T-cell (primary cell): Measurements from ENCODE around the gene C16orf87. TPM values are rescaled to one million over a fixed set of nuclear protein-coding genes. Genes with fewer than 3 reads are reported as not detected.

Source experiments
- ATAC-seq, 4 experiments: fragments of 200-7000 bp in 3 of 4; fragments of 150-1000 bp in 1 of 4; cut with Tn5 transposase; replicated peaks in 1 of 4; 1 replicate in 3 of 4; 2 replicates in 1 of 4; pipeline ENCODE4 v1.10.0; 2021; ENCODE audit warnings: moderate library complexity in 3 of 4, mild to moderate bottlenecking in 2 of 4, moderate number of reproducible peaks in 1 of 4
- CTCF ChIA-PET, 2 donors: fragments of 300-600 bp; sonication (Branson Sonifier 250); formaldehyde crosslinking; loops; one replicate each; lab custom pipeline; 2022; ENCODE audit warnings: antibody characterized with exemption in 2 of 2; lab: Charles Lee
- POLR2A ChIA-PET, 2 donors: fragments of 300-600 bp; sonication (Branson Sonifier 250); formaldehyde crosslinking; loops; one replicate each; lab custom pipeline; 2022; ENCODE audit warnings: antibody characterized with exemption in 2 of 2; lab: Charles Lee
- DNase-seq, 35 experiments: peaks; one replicate each; pipeline versions ENCODE4 v3.0.0 to v3.0.0-alpha.2; 2013 to 2023
- H3K27ac ChIP-seq: one replicate; pipeline ENCODE4 v1.5.1; 2013; ENCODE audit warnings: low read length
- H3K27me3 ChIP-seq, 2 experiments: replicated peaks in 1 of 2; 1 replicate in 1 of 2; 2 replicates in 1 of 2; pipeline versions ENCODE4 v1.6.1 to v1.7.0; 2013; ENCODE audit warnings: low read length in 1 of 2, mixed read lengths in 1 of 2; ENCODE audit not compliant: control insufficient read depth in 2 of 2, insufficient read depth in 2 of 2; ENCODE audit errors: extremely low read depth in 1 of 2
- H3K36me3 ChIP-seq, 2 donors: 1 replicate in 1 of 2; 2 replicates in 1 of 2; pipeline versions ENCODE4 v1.6.1 to v1.7.0; 2013; ENCODE audit warnings: low read length in 1 of 2; ENCODE audit not compliant: control insufficient read depth in 2 of 2, insufficient read depth in 1 of 2; ENCODE audit errors: extremely low read depth in 1 of 2
- H3K4me1 ChIP-seq, 2 experiments: 1 replicate in 1 of 2; 2 replicates in 1 of 2; pipeline versions ENCODE4 v1.6.1 to v1.7.0; 2013; ENCODE audit warnings: low read length in 2 of 2, mixed read lengths in 1 of 2; ENCODE audit not compliant: insufficient read depth in 2 of 2, control insufficient read depth in 1 of 2; ENCODE audit errors: extremely low read depth in 1 of 2
- H3K4me3 ChIP-seq, 2 donors: 1 replicate in 1 of 2; 2 replicates in 1 of 2; pipeline versions ENCODE4 v1.5.1 to v1.7.0; 2013; ENCODE audit warnings: mild to moderate bottlenecking in 2 of 2, low read length in 1 of 2, moderate library complexity in 1 of 2; ENCODE audit not compliant: control insufficient read depth in 1 of 2; ENCODE audit errors: extremely low read depth in 1 of 2
- H3K9me3 ChIP-seq: 2 replicates; pipeline ENCODE4 v1.7.0; 2013
- H3K27ac Mint-ChIP-seq, 2 donors: one replicate each; pipeline ENCODE4 v1.8.0; 2020 to 2021; ENCODE audit warnings: mild to moderate bottlenecking in 2 of 2, mixed read lengths in 2 of 2
- H3K27me3 Mint-ChIP-seq, 2 donors: one replicate each; pipeline ENCODE4 v1.8.0; 2021 to 2022; ENCODE audit warnings: mixed read lengths in 2 of 2
- H3K36me3 Mint-ChIP-seq: one replicate; pipeline ENCODE4 v1.8.0; 2021; ENCODE audit warnings: mixed read lengths
- H3K4me1 Mint-ChIP-seq, 3 donors: one replicate each; pipeline ENCODE4 v1.8.0; 2020 to 2022; ENCODE audit warnings: mixed read lengths in 3 of 3, mild to moderate bottlenecking in 1 of 3
- H3K4me3 Mint-ChIP-seq, 3 donors: one replicate each; pipeline ENCODE4 v1.8.0; 2020 to 2022; ENCODE audit warnings: mild to moderate bottlenecking in 3 of 3, mixed read lengths in 3 of 3, moderate library complexity in 3 of 3
- H3K9me3 Mint-ChIP-seq, 3 donors: one replicate each; pipeline ENCODE4 v1.8.0; 2020 to 2022; ENCODE audit warnings: mixed read lengths in 3 of 3
- WGBS: methylation state at CpG from one replicate; pipeline ENCODE4 v1.1.5; 2013; ENCODE audit warnings: missing lambda C conversion rate; ENCODE audit not compliant: insufficient coverage; 5-methylcytosine and 5-hydroxymethylcytosine counted together
- total RNA-seq, 35 experiments: library from RNA in 6 of 35; stranded (reverse) in 6 of 35; fragments of 120-200 nt in 1 of 35; gene quantifications; one replicate each; pipeline versions ENCODE4 v1.2.1 to v1.2.4 and lab custom pipeline; 2013 to 2026

Gene C16orf87
- total RNA-seq, 5 donors from 2014 or later (not counting 1 experiment from before 2014, with no cell fraction given), result 5.2 to 15.6 (median 7.2) TPM

- no peak overlapping the region for H3K27ac ChIP-seq
- no peaks in the 10 kb centered on the region for H3K36me3 ChIP-seq
- peaks cover 0 to 2% (median 0%) of the 10 kb centered on the region in 3 donors for H3K4me1 Mint-ChIP-seq
- H3K4me3 ChIP-seq, result no peak overlapping the region
- 94% methylated on average over 2 of the region's 6 CpGs for WGBS
- POLR2A ChIA-PET, result no interaction called here
- no peak overlapping the region for H3K27ac Mint-ChIP-seq
- CTCF ChIA-PET, result interaction anchor here (0.6 to 0.7 kb wide), 2 partner anchors 657 to 1727 kb away, joined by 3 to 7 read pairs; no protein-coding TSS in a partner anchor
- no peaks in the 10 kb centered on the region for H3K36me3 Mint-ChIP-seq
- DNase-seq (no peak), ATAC-seq (no peak)
- no peak overlapping the region for H3K4me3 Mint-ChIP-seq
- no peaks in the 10 kb centered on the region for H3K27me3 Mint-ChIP-seq
- H3K9me3 ChIP-seq, result no peaks in the 10 kb centered on the region
- H3K27me3 ChIP-seq, result no peaks in the 10 kb centered on the region
- H3K9me3 Mint-ChIP-seq, result peaks cover 0 to under 1% (median 0%) of the 10 kb centered on the region in 3 donors
- H3K4me1 ChIP-seq, result no peaks in the 10 kb centered on the region
These were observed 5.9 kb upstream of the C16orf87 start for GRCh38 chr16:46836534-46837530.

GRCh38 chr16:46833460-46833800 is 2.5 kb upstream of the C16orf87 start:
- WGBS, result no CpG with 5 or more reads among the region's 2 CpGs
- CTCF ChIA-PET, result interaction anchor here in 1 of 2 donors (0.7 kb wide), 1 partner anchor 134 kb away, joined by 4 read pairs; no protein-coding TSS in a partner anchor
- ATAC-seq (no peak), DNase-seq (no peak)
- H3K27ac Mint-ChIP-seq, result no peak overlapping the region
- no peaks in the 10 kb centered on the region for H3K36me3 Mint-ChIP-seq
- POLR2A ChIA-PET, result no interaction called here
- Histone ChIP-seq H3K9me3 (no peaks in the 10 kb centered on the region), H3K36me3 (no peaks in the 10 kb centered on the region), H3K4me3 (no peak overlapping the region), H3K27me3 (no peaks in the 10 kb centered on the region), H3K4me1 (peaks cover 3 to 6% of the 10 kb centered on the region in 2 experiments), H3K27ac (no peak overlapping the region)
- no peaks in the 10 kb centered on the region for H3K9me3 Mint-ChIP-seq
- peaks cover 16 to 24% (median 21%) of the 10 kb centered on the region in 3 donors for H3K4me1 Mint-ChIP-seq
- no peaks in the 10 kb centered on the region for H3K27me3 Mint-ChIP-seq
- no peak overlapping the region for H3K4me3 Mint-ChIP-seq

- H3K4me3 Mint-ChIP-seq, result no peak overlapping the region
- H3K4me3 ChIP-seq, result no peak overlapping the region
- H3K4me1 Mint-ChIP-seq, result peaks cover 21 to 25% (median 24%) of the 10 kb centered on the region in 3 donors
- DNase-seq, result no peak
- no peaks in the 10 kb centered on the region for H3K9me3 ChIP-seq
- no peaks in the 10 kb centered on the region for H3K27me3 Mint-ChIP-seq
- H3K27me3 ChIP-seq, result no peaks in the 10 kb centered on the region
- WGBS, result 100% methylated on average over 1 of the region's 7 CpGs
- H3K4me1 ChIP-seq, result peaks cover 3 to 8% of the 10 kb centered on the region in 2 experiments
- H3K36me3 Mint-ChIP-seq, result no peaks in the 10 kb centered on the region
- H3K9me3 Mint-ChIP-seq, result no peaks in the 10 kb centered on the region
- ChIA-PET POLR2A (no interaction called here), CTCF (interaction anchor here in 1 of 2 donors (0.7 kb wide), 2 partner anchors 43 to 133 kb away, joined by 4 to 6 read pairs; no protein-coding TSS in a partner anchor)
- ATAC-seq, result no peak
- no peak overlapping the region for H3K27ac Mint-ChIP-seq
- no peak overlapping the region for H3K27ac ChIP-seq
- no peaks in the 10 kb centered on the region for H3K36me3 ChIP-seq
These were observed 1.9 kb upstream of the C16orf87 start for GRCh38 chr16:46832757-46833459.

- peak overlapping the region; percentile 91 to 96 (median 96) for H3K4me3 Mint-ChIP-seq
- peak overlapping the region; percentile 87 to 88 for H3K27ac Mint-ChIP-seq
- H3K4me1 ChIP-seq, result peaks cover 7 to 9% of the 10 kb centered on the region in 2 experiments
- H3K36me3 ChIP-seq, result no peaks in the 10 kb centered on the region
- no peaks in the 10 kb centered on the region for H3K9me3 ChIP-seq
- no peaks in the 10 kb centered on the region for H3K27me3 Mint-ChIP-seq
- no peaks in the 10 kb centered on the region for H3K9me3 Mint-ChIP-seq
- H3K27ac ChIP-seq, result peak overlapping the region; percentile 43
- no peaks in the 10 kb centered on the region for H3K36me3 Mint-ChIP-seq
- under 1% methylated on average over 42 of the region's 45 CpGs for WGBS
- H3K4me3 ChIP-seq, result peak overlapping the region; percentile 55 to 84
- DNase-seq (peak in 18 of 35 experiments; percentile 3 to 58 (median 19)), ATAC-seq (peak; percentile 8 to 38 (median 23))
- peaks cover 36 to 38% (median 36%) of the 10 kb centered on the region in 3 donors for H3K4me1 Mint-ChIP-seq
- CTCF ChIA-PET, result no interaction called here
- no peaks in the 10 kb centered on the region for H3K27me3 ChIP-seq
- POLR2A ChIA-PET, result interaction anchor here in 1 of 2 donors (1.0 kb wide), 1 partner anchor 146 kb away, joined by 3 read pairs; no protein-coding TSS in a partner anchor
These were observed 521 bp downstream of the C16orf87 start for GRCh38 chr16:46830417-46830901.

GRCh38 chr16:46828943-46829342 is 2.0 kb downstream of the C16orf87 start:
- Mint-ChIP-seq H3K4me1 (peaks cover 39 to 43% (median 40%) of the 10 kb centered on the region in 3 donors), H3K4me3 (peak overlapping the region; percentile 91 to 96 (median 96)), H3K36me3 (no peaks in the 10 kb centered on the region), H3K27ac (peak overlapping the region in 1 of 2 donors; percentile 55), H3K9me3 (no peaks in the 10 kb centered on the region), H3K27me3 (no peaks in the 10 kb centered on the region)
- Histone ChIP-seq H3K36me3 (peaks cover 0 to under 1% of the 10 kb centered on the region in 2 donors), H3K4me3 (no peak overlapping the region), H3K27ac (no peak overlapping the region), H3K9me3 (no peaks in the 10 kb centered on the region), H3K27me3 (no peaks in the 10 kb centered on the region), H3K4me1 (peaks cover 7 to 9% of the 10 kb centered on the region in 2 experiments)
- ATAC-seq, result no peak
- ChIA-PET CTCF (interaction anchor here in 1 of 2 donors (0.5 to 1.4 kb wide), 2 partner anchors 9 to 152 kb away, joined by 3 to 5 read pairs; no protein-coding TSS in a partner anchor), POLR2A (interaction anchor here in 1 of 2 donors (0.7 to 0.8 kb wide), 2 partner anchors 9 to 1769 kb away, joined by 3 to 11 read pairs; no protein-coding TSS in a partner anchor)
- no CpG with 5 or more reads among the region's 2 CpGs for WGBS
- DNase-seq, result no peak
